Right kidney (tissue), 1 donor: ENCODE results near the gene SLC25A40.

ENCODE experiments used
- DNase-seq: peaks from one replicate; pipeline ENCODE4 v3.0.0-alpha.2; 2016

SLC25A40 gene

GRCh38 chr7:87785368-87785995, 90.7 kb downstream of the SLC25A40 start:
- DNase-seq = no peak

GRCh38 chr7:87784424-87784823, 91.7 kb downstream of the SLC25A40 start:
- no peak for DNase-seq
